Activated T-helper 9 cell treated with anti-CD3 and anti-CD28 coated beads, Interleukin-2, amount 50 U/mL, for 16 hours (primary cell): Measurements from ENCODE around the gene HES2.
A peak's percentile ranks its signal among the peaks of the same experiment; 100 is the strongest.
"Not testable (repeated sequence)": the region's sequence is repeated elsewhere in the genome, so short reads cannot be mapped to it uniquely, and the experiment has no call there.

Source experiments
- DNase-seq: peaks from one replicate; pipeline ENCODE4 v3.0.0-alpha.2; 2020; ENCODE audit warnings: low read depth

The HES2 gene

GRCh38 chr1:6454856-6455751, 35.4 kb upstream of the HES2 start:
- DNase-seq: peak; percentile 34

- DNase-seq: not testable (repeated sequence)
These were observed 34.5 kb upstream of the HES2 start for GRCh38 chr1:6453895-6454855.

GRCh38 chr1:6450943-6451373, 31.2 kb upstream of the HES2 start:
- DNase-seq: no peak

GRCh38 chr1:6450486-6450885, 30.8 kb upstream of the HES2 start:
- not testable (repeated sequence) for DNase-seq

- DNase-seq: no peak
These were observed 30.3 kb upstream of the HES2 start for GRCh38 chr1:6450005-6450450.

GRCh38 chr1:6448749-6449631, 29.3 kb upstream of the HES2 start:
- no peak for DNase-seq

GRCh38 chr1:6447818-6448748, 28.4 kb upstream of the HES2 start:
- DNase-seq: no peak

GRCh38 chr1:6447016-6447817, 27.5 kb upstream of the HES2 start:
- DNase-seq: no peak

GRCh38 chr1:6446665-6447015, 26.9 kb upstream of the HES2 start:
- no peak for DNase-seq

GRCh38 chr1:6445929-6446328, 26.2 kb upstream of the HES2 start:
- DNase-seq: not testable (repeated sequence)

GRCh38 chr1:6445062-6445763, 25.5 kb upstream of the HES2 start:
- DNase-seq: no peak

GRCh38 chr1:6444377-6444776, 24.7 kb upstream of the HES2 start:
- no peak for DNase-seq

- no peak for DNase-seq
These were observed 23.8 kb upstream of the HES2 start for GRCh38 chr1:6443339-6444115.

GRCh38 chr1:6441586-6441985, 21.9 kb upstream of the HES2 start:
- no peak for DNase-seq

- peak; percentile 71 for DNase-seq
These were observed 20.7 kb upstream of the HES2 start for GRCh38 chr1:6440198-6441126.

- peak; percentile 62 for DNase-seq
These were observed 18.4 kb upstream of the HES2 start for GRCh38 chr1:6438047-6438525.
